ENCODE measurements around the gene PTPA. TPM values are rescaled to one million over a fixed set of nuclear protein-coding genes. Genes with fewer than 3 reads are reported as not detected.
A peak's percentile ranks its signal among the peaks of the same experiment; 100 is the strongest.

PTPA gene
- total and polyA plus RNA-seq, 2 of the 4 experiments (the other 2 are of a cell fraction): 124 to 149 TPM

DNA sequence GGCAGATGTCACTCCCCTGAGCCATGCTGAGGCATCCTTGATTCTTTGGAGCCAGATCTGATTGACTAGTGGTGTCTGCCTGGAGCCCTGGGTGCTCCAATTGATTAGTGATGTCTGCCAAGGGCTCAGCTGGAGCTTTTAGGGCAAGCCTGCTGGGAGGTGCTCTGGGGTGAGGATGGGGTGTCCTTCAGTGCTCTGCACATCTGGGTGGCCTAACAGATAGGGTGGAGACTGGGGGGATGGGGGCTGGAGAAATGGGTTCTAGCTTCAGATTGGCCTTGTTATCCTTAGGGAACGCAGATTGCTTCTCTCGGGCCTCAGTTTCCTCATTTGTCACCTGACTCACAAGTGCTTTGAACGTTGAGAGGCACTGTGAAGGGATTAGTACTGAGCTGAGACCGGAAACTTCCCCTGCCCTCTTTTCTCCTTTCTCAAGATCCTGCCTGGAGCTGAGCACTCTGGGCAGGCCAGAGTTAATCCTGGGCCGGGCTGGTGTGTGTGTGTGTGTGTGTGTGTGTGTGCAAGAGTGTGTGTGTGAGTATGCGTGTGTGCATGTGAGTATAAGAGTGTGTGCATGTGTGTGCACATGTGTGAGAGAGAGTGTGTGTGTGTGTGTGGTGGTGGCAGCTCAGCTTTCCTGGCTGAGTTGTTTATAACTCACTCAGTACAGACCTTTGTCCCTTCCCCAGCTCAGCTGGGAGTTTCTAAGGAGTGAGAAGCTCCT is 72.4 kb downstream of the PTPA start:
- no peak overlapping the region for H4K91ac ChIP-seq (ENCODE audit: insufficient read depth, low read depth, low read length)
- ATAC-seq (ENCODE audit: low read depth) (peak; percentile 70), DNase-seq (peak; percentile 21)
- peaks cover 0 to 5% of the 10 kb centered on the region in 2 experiments; a peak in 1 of 4 replicates for H3K79me1 ChIP-seq (ENCODE audit: low read depth in 1 of 2, low read length in 2 of 2)
- no peak overlapping the region for H3K9ac ChIP-seq (ENCODE audit: low read depth, low read length)
- peak overlapping the region; percentile 61; the same call in 1 of the 2 replicates for H2AK5ac ChIP-seq (ENCODE audit: low read depth, low read length)
- in situ Hi-C loops (cut with MboI; ENCODE audit: low sequenced_read_pairs) (no loop called here), dilution Hi-C loops (cut with HindIII; ENCODE audit: low sequenced_read_pairs, unreplicated experiment) (no loop called here), intact Hi-C loops (cut with micrococcal nuclease) (no loop called here)
- no peak overlapping the region for H3K4me3 ChIP-seq (ENCODE audit: insufficient read depth, low read depth, low read length)
- H3K14ac ChIP-seq (replicated peaks; ENCODE audit: low read depth, low read length): no peak overlapping the region
- no peaks in the 10 kb centered on the region for H3K27me3 ChIP-seq (ENCODE audit: control insufficient read depth, insufficient read depth, low read length)
- H2BK15ac ChIP-seq (ENCODE audit: low read depth, low read length): no peak overlapping the region
- H3K4me2 ChIP-seq (ENCODE audit: low read depth, low read length): no peak overlapping the region
- H4K8ac ChIP-seq (ENCODE audit: low read depth in 2 of 2, low read length in 2 of 2): no peak overlapping the region
- no peak overlapping the region for H3K56ac ChIP-seq (ENCODE audit: extremely low read depth, insufficient read depth, low read length)
- H3K9me3 ChIP-seq (ENCODE audit: control insufficient read depth, insufficient read depth, low read length): peaks cover 3% of the 10 kb centered on the region; the same call in 1 of the 2 replicates
- no peaks in the 10 kb centered on the region for H3K4me1 ChIP-seq (ENCODE audit: control insufficient read depth, insufficient read depth, low read length)
- no peak overlapping the region for H4K5ac ChIP-seq (ENCODE audit: low read depth, low read length)
- BruUV-seq (replicated peaks): no TSS peak
- H3K18ac ChIP-seq (ENCODE audit: low read depth, low read length): no peak overlapping the region
- no peak overlapping the region for H3K23ac ChIP-seq (ENCODE audit: low read depth, low read length)
- H4K20me1 ChIP-seq (ENCODE audit: insufficient read depth, low read length): no peaks in the 10 kb centered on the region
- H3K27ac ChIP-seq (ENCODE audit: insufficient read depth, low read length): no peak overlapping the region
- H2BK5ac ChIP-seq (ENCODE audit: low read depth, low read length, poor library complexity, severe bottlenecking): no peak overlapping the region
- peaks cover 6% of the 10 kb centered on the region for H3K9me1 ChIP-seq (ENCODE audit: insufficient read depth, low read length)
- WGBS, 2 experiments (ENCODE audit: extremely low coverage in 2 of 2, insufficient read length in 1 of 2): 20% methylated on average over 2 of the region's 6 CpGs; no CpG with 5 or more reads in 1 of the 2 experiments
- no peaks in the 10 kb centered on the region for H3K36me3 ChIP-seq (ENCODE audit: control insufficient read depth, insufficient read depth, low read length)
- H3K4ac ChIP-seq (ENCODE audit: low read depth, low read length): no peak overlapping the region
- TF ChIP-seq RFX5 (IDR thresholded peaks at IDR 0.05; ENCODE audit: low read depth, low read length) (no peak), MAZ (IDR thresholded peaks at IDR 0.05; ENCODE audit: borderline replicate concordance, low read depth, low read length) (no peak), SMC3 (IDR thresholded peaks at IDR 0.05; ENCODE audit: low read depth, low read length) (no peak), NFE2L2 (IDR thresholded peaks at IDR 0.05; ENCODE audit: low read depth, low read length) (no peak), CHD1 (IDR thresholded peaks at IDR 0.05; ENCODE audit: low read depth, low read length) (no peak), RCOR1 (IDR thresholded peaks at IDR 0.05; ENCODE audit: insufficient replicate concordance, low read length) (no peak), FOS (IDR thresholded peaks at IDR 0.05; ENCODE audit: low read depth, low read length) (no peak)
- TF ChIP-seq, protein P1, sequence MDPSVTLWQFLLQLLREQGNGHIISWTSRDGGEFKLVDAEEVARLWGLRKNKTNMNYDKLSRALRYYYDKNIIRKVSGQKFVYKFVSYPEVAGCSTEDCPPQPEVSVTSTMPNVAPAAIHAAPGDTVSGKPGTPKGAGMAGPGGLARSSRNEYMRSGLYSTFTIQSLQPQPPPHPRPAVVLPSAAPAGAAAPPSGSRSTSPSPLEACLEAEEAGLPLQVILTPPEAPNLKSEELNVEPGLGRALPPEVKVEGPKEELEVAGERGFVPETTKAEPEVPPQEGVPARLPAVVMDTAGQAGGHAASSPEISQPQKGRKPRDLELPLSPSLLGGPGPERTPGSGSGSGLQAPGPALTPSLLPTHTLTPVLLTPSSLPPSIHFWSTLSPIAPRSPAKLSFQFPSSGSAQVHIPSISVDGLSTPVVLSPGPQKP (IDR thresholded peaks at IDR 0.05; ENCODE audit: borderline replicate concordance, low read depth, low read length): no peak
- no peak overlapping the region for H2BK120ac ChIP-seq (ENCODE audit: low read depth, low read length)
- POLR2A ChIA-PET (ENCODE audit: unreplicated experiment): interaction anchor here (0.5 kb wide), 1 partner anchor 123 kb away, joined by 3 read pairs; no protein-coding TSS in a partner anchor
- CTCF ChIA-PET: interaction anchor here (1.2 to 1.7 kb wide), 2 partner anchors 9 to 301 kb away, joined by 3 read pairs; no protein-coding TSS in a partner anchor
- peak overlapping the region; percentile 70 for H2AFZ ChIP-seq (replicated peaks; ENCODE audit: low read length, poor library complexity)
- H2BK20ac ChIP-seq (ENCODE audit: low read depth, low read length): no peak overlapping the region; the same call in 1 of the 2 replicates
- H2AK9ac ChIP-seq (replicated peaks; ENCODE audit: low read depth, low read length, poor library complexity): peak overlapping the region; percentile 44

Measured in IMR-90 (cell line).